Vagina (tissue), 2 donors: ENCODE results near the gene SVIL.

Experiments used
- POLR2A ChIP-seq, 2 donors: fragments of 450-650 bp; IDR thresholded peaks; one replicate each; pipeline ENCODE4 v1.6.1; 2017; ENCODE audit warnings: antibody characterized with exemption in 2 of 2, mild to moderate bottlenecking in 2 of 2, moderate library complexity in 2 of 2
- TF ChIP-seq, protein P1 (sequence below), 3 experiments: fragments of 450-650 bp in 2 of 3; fragments of 200-600 bp in 1 of 3; sonication (generic) in 1 of 3; IDR thresholded peaks; one replicate each; pipeline ENCODE4 v1.5.1; 2017 to 2019; ENCODE audit warnings: antibody characterized with exemption in 3 of 3, mild to moderate bottlenecking in 2 of 3, moderate library complexity in 2 of 3

DNA sequence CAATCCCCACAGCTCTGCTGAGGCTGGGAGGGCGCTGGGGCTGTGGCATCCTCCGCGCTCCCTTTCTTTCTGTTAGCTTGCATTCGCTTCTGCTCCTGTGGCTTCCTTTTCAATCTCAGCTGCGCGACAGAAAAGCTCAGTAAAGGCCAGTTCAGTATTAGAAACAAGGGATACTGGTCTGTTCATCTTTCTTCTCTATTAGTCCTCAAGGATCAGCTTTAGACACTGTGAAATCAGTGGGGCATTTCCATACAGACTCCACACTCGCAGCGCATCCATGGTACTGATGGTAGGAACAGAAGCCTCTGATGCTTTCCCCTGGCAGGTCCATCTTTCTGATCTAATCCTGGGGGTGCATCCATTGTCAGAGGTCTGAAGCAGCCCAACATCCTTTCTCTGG lies 182.2 kb downstream of the SVIL start:
- no peak for TF ChIP-seq POLR2A (IDR thresholded peaks at IDR 0.05)
- TF ChIP-seq, protein P1, sequence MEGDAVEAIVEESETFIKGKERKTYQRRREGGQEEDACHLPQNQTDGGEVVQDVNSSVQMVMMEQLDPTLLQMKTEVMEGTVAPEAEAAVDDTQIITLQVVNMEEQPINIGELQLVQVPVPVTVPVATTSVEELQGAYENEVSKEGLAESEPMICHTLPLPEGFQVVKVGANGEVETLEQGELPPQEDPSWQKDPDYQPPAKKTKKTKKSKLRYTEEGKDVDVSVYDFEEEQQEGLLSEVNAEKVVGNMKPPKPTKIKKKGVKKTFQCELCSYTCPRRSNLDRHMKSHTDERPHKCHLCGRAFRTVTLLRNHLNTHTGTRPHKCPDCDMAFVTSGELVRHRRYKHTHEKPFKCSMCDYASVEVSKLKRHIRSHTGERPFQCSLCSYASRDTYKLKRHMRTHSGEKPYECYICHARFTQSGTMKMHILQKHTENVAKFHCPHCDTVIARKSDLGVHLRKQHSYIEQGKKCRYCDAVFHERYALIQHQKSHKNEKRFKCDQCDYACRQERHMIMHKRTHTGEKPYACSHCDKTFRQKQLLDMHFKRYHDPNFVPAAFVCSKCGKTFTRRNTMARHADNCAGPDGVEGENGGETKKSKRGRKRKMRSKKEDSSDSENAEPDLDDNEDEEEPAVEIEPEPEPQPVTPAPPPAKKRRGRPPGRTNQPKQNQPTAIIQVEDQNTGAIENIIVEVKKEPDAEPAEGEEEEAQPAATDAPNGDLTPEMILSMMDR (IDR thresholded peaks at IDR 0.05), result no peak
